GM19099 (cell line): ENCODE results near the gene NSMCE1.

Experiments used
- POLR2A ChIP-seq: IDR thresholded peaks from 3 replicates; pipeline ENCODE4 v1.6.1; 2011; ENCODE audit warnings: low read depth; ENCODE audit not compliant: insufficient read length; ENCODE audit errors: extremely low read depth

The NSMCE1 gene

DNA sequence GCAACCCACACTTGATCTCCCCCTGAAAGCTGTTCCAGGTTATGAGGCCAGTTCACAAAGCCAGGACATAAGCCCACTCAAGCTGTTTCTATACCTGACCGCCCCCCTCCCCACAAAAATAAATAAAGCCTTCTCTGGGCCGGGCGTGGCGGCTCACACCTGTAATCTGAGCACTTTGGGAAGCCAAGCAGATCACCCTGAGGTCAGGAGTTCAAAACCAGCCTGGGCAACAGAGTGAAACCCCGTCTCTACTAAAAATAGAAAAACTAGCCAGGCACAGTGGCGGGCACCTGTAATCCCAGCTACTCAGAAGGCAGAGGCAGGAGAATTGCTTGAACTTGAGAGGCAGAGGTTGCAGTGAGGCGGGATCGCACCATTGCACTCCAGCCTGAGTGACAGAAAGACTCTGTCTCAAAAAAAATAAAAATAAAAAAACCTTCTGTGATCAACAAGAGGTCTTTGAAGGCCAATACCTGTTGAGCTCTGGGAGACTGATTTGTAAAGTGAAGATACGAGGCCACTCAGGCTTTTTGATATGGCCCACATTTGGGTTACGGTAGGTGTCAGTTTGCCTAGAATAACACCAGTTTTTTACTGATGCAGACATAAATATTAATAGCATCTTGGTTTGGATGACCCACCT is 63.0 kb downstream of the NSMCE1 start:
- TF ChIP-seq POLR2A = no peak

DNA sequence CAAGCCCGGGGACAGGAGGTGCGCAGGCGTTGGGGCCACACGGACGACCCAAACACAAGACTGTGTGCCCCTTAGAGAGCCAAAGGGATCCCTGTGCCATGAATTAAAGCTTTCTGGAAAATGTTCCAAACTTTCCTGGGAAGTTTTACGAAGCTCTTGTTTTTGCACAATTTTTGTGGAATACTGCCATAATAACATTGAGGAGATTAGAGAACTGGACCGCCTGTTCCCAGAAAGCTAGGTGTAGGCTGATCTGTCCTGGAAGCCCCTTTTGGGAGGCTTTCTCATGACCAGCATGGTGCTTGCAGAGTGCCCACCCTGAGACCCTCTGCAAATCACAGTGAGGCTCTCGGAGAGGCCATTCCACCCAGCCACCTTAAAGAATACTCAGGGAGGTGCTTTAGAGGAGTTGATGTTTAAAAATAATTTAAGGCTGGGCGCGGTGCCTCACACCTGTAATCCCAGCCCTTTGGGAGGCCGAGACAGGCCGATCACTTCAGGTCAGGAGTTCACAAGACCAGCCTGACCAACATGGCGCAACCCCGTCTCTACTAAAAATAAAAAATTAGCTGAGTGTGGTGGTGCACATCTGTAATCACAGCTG is 64.2 kb downstream of the NSMCE1 start:
- TF ChIP-seq POLR2A = no peak

GRCh38 chr16:27203507-27204311 is 64.9 kb downstream of the NSMCE1 start, which contains the start of gene KDM8:
Gene KDM8 (plus strand): TSS chr16:27203526. CDS start chr16:27210124, 6,598 bp downstream.
- peak; percentile 92 for TF ChIP-seq POLR2A

- TF ChIP-seq POLR2A = no peak
Observed at GRCh38 chr16:27202923-27203506, 65.6 kb downstream of the NSMCE1 start.

- TF ChIP-seq POLR2A = no peak
Observed at GRCh38 chr16:27199736-27200135, 68.8 kb downstream of the NSMCE1 start.

GRCh38 chr16:27199235-27199586 is 69.4 kb downstream of the NSMCE1 start:
- TF ChIP-seq POLR2A = no peak

- no peak for TF ChIP-seq POLR2A
Observed at GRCh38 chr16:27198451-27199234, 69.9 kb downstream of the NSMCE1 start.

- no peak for TF ChIP-seq POLR2A
Observed at GRCh38 chr16:27197004-27197403, 71.6 kb downstream of the NSMCE1 start.

GRCh38 chr16:27195941-27196595 is 72.5 kb downstream of the NSMCE1 start:
- no peak for TF ChIP-seq POLR2A

- TF ChIP-seq POLR2A = no peak
Observed at GRCh38 chr16:27195076-27195741, 73.4 kb downstream of the NSMCE1 start.

DNA sequence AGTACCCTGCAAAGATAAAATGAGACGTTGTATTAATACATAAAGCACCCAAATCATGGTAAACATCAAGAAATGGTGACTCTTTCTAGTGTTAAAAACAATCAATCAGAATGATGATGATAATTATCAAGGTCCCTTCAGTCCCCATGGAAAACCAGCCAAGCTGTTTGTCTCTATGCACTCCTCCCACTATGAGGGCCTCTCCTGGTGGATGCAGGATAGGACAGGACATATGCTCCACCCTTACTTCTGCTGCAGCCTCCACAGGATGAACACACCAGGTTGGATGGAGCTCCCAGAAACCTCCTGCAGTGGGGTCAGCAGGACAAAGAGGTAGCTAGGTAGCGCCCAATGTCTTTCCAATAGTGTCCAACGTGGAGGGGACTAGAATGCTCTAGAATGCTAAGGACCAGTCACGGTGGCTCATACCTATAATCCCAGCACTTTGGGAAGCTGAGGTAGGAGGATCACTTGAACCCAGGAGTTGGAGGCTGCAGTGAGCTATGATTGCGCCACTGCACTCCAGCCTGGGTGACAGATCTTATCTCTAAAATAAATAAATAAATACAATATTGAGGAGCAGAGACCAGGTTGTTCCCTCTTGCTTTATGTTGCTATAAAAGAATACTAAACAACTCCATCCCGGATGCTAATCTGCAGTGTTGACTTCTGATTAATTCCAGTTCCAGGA is 75.1 kb downstream of the NSMCE1 start:
- no peak for TF ChIP-seq POLR2A

GRCh38 chr16:27191352-27191924 is 77.1 kb downstream of the NSMCE1 start:
- no peak for TF ChIP-seq POLR2A
